IMR-90 (cell line): ENCODE data around the gene MYLK4. TPM values are rescaled to one million over a fixed set of nuclear protein-coding genes. Genes with fewer than 3 reads are reported as not detected.
A peak's percentile ranks its signal among the peaks of the same experiment; 100 is the strongest.

Experiments
- ATAC-seq: fragments of 200-7000 bp; cut with Tn5 transposase; 2 replicates; pipeline ENCODE4 v1.9.1; 2020; ENCODE audit warnings: low read depth, mild to moderate bottlenecking, moderate library complexity
- BruUV-seq: library from RNA; stranded (reverse); fragments of 400-500 nt; replicated peaks from 2 replicates; lab custom pipeline; 2021; lab: Mats Ljungman, UMichigan
- CTCF ChIA-PET: fragments of 300-600 bp; formaldehyde crosslinking; extraction: SDS; loops from one replicate; lab custom pipeline; 2021; ENCODE audit warnings: antibody characterized with exemption; lab: Yijun Ruan, JAX
- POLR2A ChIA-PET: fragments of 300-600 bp; sonication (Branson Sonifier 250); formaldehyde crosslinking; loops from one replicate; lab custom pipeline; 2022; ENCODE audit warnings: antibody characterized with exemption; ENCODE audit not compliant: unreplicated experiment; lab: Charles Lee
- DNase-seq: peaks from one replicate; pipeline ENCODE4 v3.0.0; 2013
- H2AFZ ChIP-seq: replicated peaks from 2 replicates; pipeline ENCODE3; 2013; ENCODE audit warnings: low read length, mild to moderate bottlenecking; ENCODE audit not compliant: poor library complexity
- H2AK5ac ChIP-seq: 2 replicates; pipeline ENCODE4 v1.6.1; 2013; ENCODE audit warnings: low read depth, low read length, inconsistent platforms
- H2AK9ac ChIP-seq: replicated peaks from 2 replicates; pipeline ENCODE3; 2013; ENCODE audit warnings: mild to moderate bottlenecking, low read depth, low read length, moderate library complexity; ENCODE audit not compliant: poor library complexity
- H2BK120ac ChIP-seq: 2 replicates; pipeline ENCODE4 v1.6.1; 2013; ENCODE audit warnings: low read depth, low read length, inconsistent platforms
- H2BK15ac ChIP-seq: 3 replicates; pipeline ENCODE4 v1.6.1; 2013; ENCODE audit warnings: low read depth, low read length, inconsistent platforms
- H2BK20ac ChIP-seq: 2 replicates; pipeline ENCODE4 v1.6.1; 2013; ENCODE audit warnings: low read depth, mild to moderate bottlenecking, inconsistent platforms, low read length, moderate library complexity
- H2BK5ac ChIP-seq: 2 replicates; pipeline ENCODE4 v1.6.1; 2013; ENCODE audit warnings: mild to moderate bottlenecking, low read depth, low read length, inconsistent platforms; ENCODE audit not compliant: poor library complexity, severe bottlenecking
- H3K14ac ChIP-seq: replicated peaks from 2 replicates; pipeline ENCODE4 v1.6.1; 2013; ENCODE audit warnings: low read depth, low read length, inconsistent platforms
- H3K18ac ChIP-seq: 2 replicates; pipeline ENCODE4 v1.6.1; 2013; ENCODE audit warnings: low read depth, low read length, control low read depth
- H3K23ac ChIP-seq: 2 replicates; pipeline ENCODE4 v1.6.1; 2013; ENCODE audit warnings: low read depth, low read length, inconsistent platforms
- H3K27ac ChIP-seq: 2 replicates; pipeline ENCODE4 v1.5.1; 2013; ENCODE audit warnings: mild to moderate bottlenecking, control low read depth, low read length; ENCODE audit not compliant: insufficient read depth
- H3K27me3 ChIP-seq: 2 replicates; pipeline ENCODE4 v1.6.1; 2013; ENCODE audit warnings: low read length; ENCODE audit not compliant: control insufficient read depth, insufficient read depth
- H3K36me3 ChIP-seq: 2 replicates; pipeline ENCODE4 v1.6.1; 2013; ENCODE audit warnings: low read length, mixed read lengths; ENCODE audit not compliant: control insufficient read depth, insufficient read depth
- H3K4ac ChIP-seq: 2 replicates; pipeline ENCODE4 v1.6.1; 2013; ENCODE audit warnings: low read depth, low read length, inconsistent platforms
- H3K4me1 ChIP-seq: 2 replicates; pipeline ENCODE4 v1.6.1; 2013; ENCODE audit warnings: low read length, mixed read lengths; ENCODE audit not compliant: control insufficient read depth, insufficient read depth
- H3K4me2 ChIP-seq: 2 replicates; pipeline ENCODE4 v1.6.1; 2013; ENCODE audit warnings: low read depth, mild to moderate bottlenecking, control low read depth, low read length, moderate library complexity
- H3K4me3 ChIP-seq: 2 replicates; pipeline ENCODE4 v1.5.1; 2013; ENCODE audit warnings: low read depth, mild to moderate bottlenecking, control low read depth, low read length, moderate library complexity; ENCODE audit not compliant: insufficient read depth
- H3K56ac ChIP-seq: 2 replicates; pipeline ENCODE4 v1.6.1; 2013; ENCODE audit warnings: low read length, inconsistent platforms; ENCODE audit not compliant: insufficient read depth; ENCODE audit errors: extremely low read depth
- H3K79me1 ChIP-seq, 2 experiments: 2 replicates each; pipeline ENCODE4 v1.6.1; 2013; ENCODE audit warnings: low read length in 2 of 2, inconsistent platforms in 1 of 2, low read depth in 1 of 2
- H3K9ac ChIP-seq: 2 replicates; pipeline ENCODE4 v1.6.1; 2013; ENCODE audit warnings: low read depth, low read length, control low read depth
- H3K9me1 ChIP-seq: 2 replicates; pipeline ENCODE4 v1.6.1; 2013; ENCODE audit warnings: low read length, inconsistent platforms; ENCODE audit not compliant: insufficient read depth
- H3K9me3 ChIP-seq: 2 replicates; pipeline ENCODE4 v1.6.1; 2013; ENCODE audit warnings: low read length; ENCODE audit not compliant: control insufficient read depth, insufficient read depth
- H4K20me1 ChIP-seq: 2 replicates; pipeline ENCODE4 v1.6.1; 2013; ENCODE audit warnings: low read length, inconsistent platforms; ENCODE audit not compliant: insufficient read depth
- H4K5ac ChIP-seq: 2 replicates; pipeline ENCODE4 v1.6.1; 2013; ENCODE audit warnings: mild to moderate bottlenecking, low read depth, low read length, control low read depth
- H4K8ac ChIP-seq, 2 experiments: 2 replicates each; pipeline ENCODE4 v1.6.1; 2013; ENCODE audit warnings: low read depth in 2 of 2, low read length in 2 of 2, control low read depth in 1 of 2, inconsistent platforms in 1 of 2
- H4K91ac ChIP-seq: 2 replicates; pipeline ENCODE4 v1.6.1; 2013; ENCODE audit warnings: low read depth, low read length, inconsistent platforms; ENCODE audit not compliant: insufficient read depth
- BHLHE40 ChIP-seq: fragments of 150-350 bp; IDR thresholded peaks from 2 replicates; pipeline ENCODE4 v1.6.1; 2016; ENCODE audit warnings: mild to moderate bottlenecking, low read depth, low read length
- CEBPB ChIP-seq: IDR thresholded peaks from 2 replicates; pipeline ENCODE4 v1.6.1; 2012; ENCODE audit warnings: low read depth, low read length, improper control_type of control experiment
- CHD1 ChIP-seq: IDR thresholded peaks from 2 replicates; pipeline ENCODE4 v1.6.1; 2012; ENCODE audit warnings: low read depth, low read length, improper control_type of control experiment
- ELK1 ChIP-seq: fragments of 150-350 bp; IDR thresholded peaks from 2 replicates; pipeline ENCODE4 v1.6.1; 2016; ENCODE audit warnings: low read depth, mild to moderate bottlenecking, low read length, moderate library complexity, borderline replicate concordance
- FOS ChIP-seq: fragments of 150-350 bp; IDR thresholded peaks from 2 replicates; pipeline ENCODE4 v1.6.1; 2016; ENCODE audit warnings: low read depth, low read length
- MAFK ChIP-seq: IDR thresholded peaks from 2 replicates; pipeline ENCODE4 v1.6.1; 2012; ENCODE audit warnings: low read depth, low read length, improper control_type of control experiment
- MAZ ChIP-seq: IDR thresholded peaks from 2 replicates; pipeline ENCODE4 v1.6.1; 2012; ENCODE audit warnings: low read depth, mild to moderate bottlenecking, low read length, improper control_type of control experiment, moderate library complexity, borderline replicate concordance
- MXI1 ChIP-seq: IDR thresholded peaks from 2 replicates; pipeline ENCODE4 v1.6.1; 2012; ENCODE audit warnings: low read depth, mild to moderate bottlenecking, low read length, moderate library complexity, borderline replicate concordance
- NFE2L2 ChIP-seq: fragments of 150-350 bp; IDR thresholded peaks from 2 replicates; pipeline ENCODE4 v1.6.1; 2016; ENCODE audit warnings: low read depth, mild to moderate bottlenecking, low read length
- POLR2A ChIP-seq: IDR thresholded peaks from 2 replicates; pipeline ENCODE4 v1.6.1; 2012; ENCODE audit warnings: mild to moderate bottlenecking, low read depth, low read length
- RAD21 ChIP-seq: IDR thresholded peaks from 2 replicates; pipeline ENCODE4 v1.6.1; 2012; ENCODE audit warnings: low read length, improper control_type of control experiment
- RCOR1 ChIP-seq: IDR thresholded peaks from 2 replicates; pipeline ENCODE4 v1.6.1; 2012; ENCODE audit warnings: mild to moderate bottlenecking, low read length, improper control_type of control experiment; ENCODE audit not compliant: insufficient replicate concordance
- RFX5 ChIP-seq: IDR thresholded peaks from 2 replicates; pipeline ENCODE4 v1.8.0; 2012; ENCODE audit warnings: low read depth, mild to moderate bottlenecking, low read length, moderate library complexity
- SMC3 ChIP-seq: fragments of 150-350 bp; IDR thresholded peaks from 2 replicates; pipeline ENCODE4 v1.6.1; 2016; ENCODE audit warnings: low read depth, mild to moderate bottlenecking, antibody characterized with exemption, low read length, moderate library complexity
- USF2 ChIP-seq: fragments of 150-350 bp; IDR thresholded peaks from 2 replicates; pipeline ENCODE4 v1.6.1; 2017; ENCODE audit warnings: mild to moderate bottlenecking, antibody characterized with exemption, low read length, low read depth
- WGBS, 2 experiments: methylation state at CpG; one replicate each; pipeline versions ENCODE4 v1.1.5 to v1.1.7; 2013; ENCODE audit warnings: missing lambda C conversion rate in 2 of 2; ENCODE audit not compliant: insufficient read length in 1 of 2; ENCODE audit errors: extremely low coverage in 2 of 2; 5-methylcytosine and 5-hydroxymethylcytosine counted together
- dilution Hi-C: fragments of 300-500 bp; cut with HindIII; formaldehyde crosslinking; loops from one replicate; pipeline ENCODE4 v1.14.3; 2018; ENCODE audit warnings: low sequenced_read_pairs; ENCODE audit not compliant: unreplicated experiment
- in situ Hi-C: fragments of 300-500 bp; cut with MboI; formaldehyde crosslinking; loops from 3 replicates; pipeline ENCODE4 v1.14.3; 2019; ENCODE audit warnings: low sequenced_read_pairs, inconsistent platforms, mixed read lengths
- intact Hi-C: fragments of 100-400 bp; cut with micrococcal nuclease; formaldehyde crosslinking; loops from 2 replicates; pipeline ENCODE4 v1.10.0; 2022
- polyA plus RNA-seq, 3 experiments: library from polyadenylated mRNA; depleted of rRNA; stranded (reverse); fragments of >200 nt; gene quantifications; 2 replicates each; pipeline ENCODE4 v1.2.3, GENCODE V29; 2012; ENCODE audit warnings: low replicate concordance in 1 of 3
- total RNA-seq: library from RNA; depleted of rRNA; stranded (reverse); fragments of >200 nt; gene quantifications from 2 replicates; pipeline ENCODE4 v1.2.3, GENCODE V29; 2012

MYLK4 gene
- total and polyA plus RNA-seq, 2 of the 4 experiments (the other 2 are of a cell fraction), result under 0.01 to 0.07 TPM

- no peak overlapping the region for H4K8ac ChIP-seq
- peaks cover 44% of the 10 kb centered on the region for H3K36me3 ChIP-seq
- no peak overlapping the region for H3K23ac ChIP-seq
- H4K20me1 ChIP-seq, result peaks cover 20% of the 10 kb centered on the region
- H3K14ac ChIP-seq, result no peak overlapping the region
- ATAC-seq, result peak; percentile 55; the same call in 1 of the 2 replicates
- peak overlapping the region; percentile 35; the same call in 1 of the 2 replicates for H3K27ac ChIP-seq
- 0 out of 2 replicates have a peak overlapping the region, but pooled peaks have one; percentile 46 for H4K5ac ChIP-seq
- no peaks in the 10 kb centered on the region for H3K27me3 ChIP-seq
- CTCF ChIA-PET, result no interaction called here
- H3K9me1 ChIP-seq, result peaks cover 25% of the 10 kb centered on the region
- intact Hi-C loops, result no loop called here
- H3K9me3 ChIP-seq, result no peaks in the 10 kb centered on the region
- H3K18ac ChIP-seq, result no peak overlapping the region
- peaks cover 10% of the 10 kb centered on the region for H3K4me1 ChIP-seq
- no peak overlapping the region for H3K56ac ChIP-seq
- dilution Hi-C loops, result no loop called here
- peak; percentile 34 for DNase-seq
- 100% methylated on average over 2 of the region's 19 CpGs; no CpG with 5 or more reads in 1 of the 2 experiments for WGBS, 2 experiments
- BruUV-seq, result no TSS peak
- no peak overlapping the region for H3K4ac ChIP-seq
- no peak overlapping the region for H2AFZ ChIP-seq
- no peak overlapping the region for H2BK15ac ChIP-seq
- no peak overlapping the region for H2BK20ac ChIP-seq
- H2AK9ac ChIP-seq, result no peak overlapping the region
- POLR2A ChIA-PET, result interaction anchor here (0.7 kb wide), 1 partner anchor 116 kb away, joined by 4 read pairs; no protein-coding TSS in a partner anchor
- no peak overlapping the region for H2BK5ac ChIP-seq
- H3K9ac ChIP-seq, result no peak overlapping the region
- H2AK5ac ChIP-seq, result peak overlapping the region; percentile 18; the same call in 1 of the 2 replicates
- peaks cover 66 to 86% of the 10 kb centered on the region in 2 experiments for H3K79me1 ChIP-seq
- H3K4me2 ChIP-seq, result no peak overlapping the region
- in situ Hi-C loops, result no loop called here
- H2BK120ac ChIP-seq, result no peak overlapping the region
- no peak overlapping the region for H4K91ac ChIP-seq
- no peak overlapping the region for H3K4me3 ChIP-seq
- TF ChIP-seq RFX5, result no peak
- TF ChIP-seq NFE2L2, result no peak
- no peak for TF ChIP-seq USF2
- TF ChIP-seq ELK1, result no peak
- no peak for TF ChIP-seq CHD1
- TF ChIP-seq RAD21, result no peak
- no peak for TF ChIP-seq MXI1
- no peak for TF ChIP-seq MAFK
- no peak for TF ChIP-seq RCOR1
- no peak for TF ChIP-seq BHLHE40
- TF ChIP-seq FOS, result no peak
- no peak for TF ChIP-seq CEBPB
- no peak for TF ChIP-seq MAZ
- TF ChIP-seq POLR2A, result no peak
- TF ChIP-seq SMC3, result no peak
Measured at GRCh38 chr6:2783188-2783963, 32.7 kb upstream of the MYLK4 start.
